K562 (cell line): Measurements from ENCODE around the gene EPHA1.

Source experiments
- ARID2 ChIP-seq: fragments of 450-650 bp; IDR thresholded peaks from 2 replicates; pipeline ENCODE4 v1.6.1; 2017; ENCODE audit warnings: antibody characterized with exemption, mild to moderate bottlenecking
- BRCA1 ChIP-seq, 2 experiments: fragments of 450-650 bp in 1 of 2; sonication (generic) in 1 of 2; formaldehyde crosslinking in 1 of 2; IDR thresholded peaks; 2 replicates each; pipeline versions ENCODE4 v1.5.0 to v1.6.1; 2017 to 2020; ENCODE audit warnings: mild to moderate bottlenecking in 1 of 2, missing genetic modification reagents in 1 of 2
- ZNF274 ChIP-seq: IDR thresholded peaks from 2 replicates; pipeline ENCODE4 v1.6.1; 2011; ENCODE audit warnings: low read depth, mild to moderate bottlenecking, low read length, moderate library complexity, borderline replicate concordance
- TF ChIP-seq, protein P1 (sequence below), 3 experiments: IDR thresholded peaks in 2 of 3; conservative IDR thresholded peaks in 1 of 3; 2 replicates each; pipeline ENCODE4 v1.5.1; 2011 to 2012; ENCODE audit warnings: low read length in 3 of 3, mild to moderate bottlenecking in 3 of 3, control low read depth in 2 of 3, improper control_type of control experiment in 1 of 3, inconsistent platforms in 1 of 3, low read depth in 1 of 3, mixed read lengths in 1 of 3, moderate library complexity in 1 of 3; ENCODE audit not compliant: insufficient read depth in 2 of 3
- TF ChIP-seq, protein P2 (sequence below): fragments of 250-450 bp; sonication (Bioruptor Pico); IDR thresholded peaks from 2 replicates; pipeline ENCODE4 v1.9.0; 2021; ENCODE audit warnings: mild to moderate bottlenecking, inconsistent platforms

DNA sequence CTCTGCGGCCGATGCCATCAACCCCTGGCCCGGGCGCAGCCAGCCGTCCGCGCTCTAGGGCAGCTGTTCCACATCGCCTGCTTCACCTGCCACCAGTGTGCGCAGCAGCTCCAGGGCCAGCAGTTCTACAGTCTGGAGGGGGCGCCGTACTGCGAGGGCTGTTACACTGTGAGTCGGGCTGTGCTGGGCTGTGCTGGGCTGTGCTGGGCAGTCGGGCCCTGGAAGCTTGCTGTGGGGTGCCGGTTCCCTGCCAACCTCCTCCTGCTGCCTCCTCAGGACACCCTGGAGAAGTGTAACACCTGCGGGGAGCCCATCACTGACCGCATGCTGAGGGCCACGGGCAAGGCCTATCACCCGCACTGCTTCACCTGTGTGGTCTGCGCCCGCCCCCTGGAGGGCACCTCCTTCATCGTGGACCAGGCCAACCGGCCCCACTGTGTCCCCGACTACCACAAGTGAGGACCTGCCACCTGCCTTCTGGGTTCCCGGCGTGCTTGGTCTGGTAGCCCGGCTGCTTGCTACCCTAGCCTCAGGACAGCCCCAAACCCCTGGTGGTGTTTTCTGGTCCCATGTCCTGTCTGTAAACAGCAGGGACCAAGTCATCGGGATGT is 20.1 kb downstream of the EPHA1 start:
- no peak for TF ChIP-seq ZNF274
- TF ChIP-seq, protein P1, sequence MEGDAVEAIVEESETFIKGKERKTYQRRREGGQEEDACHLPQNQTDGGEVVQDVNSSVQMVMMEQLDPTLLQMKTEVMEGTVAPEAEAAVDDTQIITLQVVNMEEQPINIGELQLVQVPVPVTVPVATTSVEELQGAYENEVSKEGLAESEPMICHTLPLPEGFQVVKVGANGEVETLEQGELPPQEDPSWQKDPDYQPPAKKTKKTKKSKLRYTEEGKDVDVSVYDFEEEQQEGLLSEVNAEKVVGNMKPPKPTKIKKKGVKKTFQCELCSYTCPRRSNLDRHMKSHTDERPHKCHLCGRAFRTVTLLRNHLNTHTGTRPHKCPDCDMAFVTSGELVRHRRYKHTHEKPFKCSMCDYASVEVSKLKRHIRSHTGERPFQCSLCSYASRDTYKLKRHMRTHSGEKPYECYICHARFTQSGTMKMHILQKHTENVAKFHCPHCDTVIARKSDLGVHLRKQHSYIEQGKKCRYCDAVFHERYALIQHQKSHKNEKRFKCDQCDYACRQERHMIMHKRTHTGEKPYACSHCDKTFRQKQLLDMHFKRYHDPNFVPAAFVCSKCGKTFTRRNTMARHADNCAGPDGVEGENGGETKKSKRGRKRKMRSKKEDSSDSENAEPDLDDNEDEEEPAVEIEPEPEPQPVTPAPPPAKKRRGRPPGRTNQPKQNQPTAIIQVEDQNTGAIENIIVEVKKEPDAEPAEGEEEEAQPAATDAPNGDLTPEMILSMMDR (IDR thresholded peaks at IDR 0.05 in 2 of 3, conservative IDR thresholded peaks at IDR 0.05 in 1 of 3; ENCODE audit: insufficient read depth in 2 of 3, low read depth in 1 of 3, low read length in 3 of 3), result peak in 1 of 3 experiments; percentile 30; a peak in 2 of 6 replicates
- TF ChIP-seq ARID2, result no peak
- no peak for TF ChIP-seq BRCA1 (IDR thresholded peaks at IDR 0.05)
- TF ChIP-seq BRCA1 (CRISPR knock-in tag; IDR thresholded peaks at IDR 0.05), result no peak
- TF ChIP-seq, protein P2, sequence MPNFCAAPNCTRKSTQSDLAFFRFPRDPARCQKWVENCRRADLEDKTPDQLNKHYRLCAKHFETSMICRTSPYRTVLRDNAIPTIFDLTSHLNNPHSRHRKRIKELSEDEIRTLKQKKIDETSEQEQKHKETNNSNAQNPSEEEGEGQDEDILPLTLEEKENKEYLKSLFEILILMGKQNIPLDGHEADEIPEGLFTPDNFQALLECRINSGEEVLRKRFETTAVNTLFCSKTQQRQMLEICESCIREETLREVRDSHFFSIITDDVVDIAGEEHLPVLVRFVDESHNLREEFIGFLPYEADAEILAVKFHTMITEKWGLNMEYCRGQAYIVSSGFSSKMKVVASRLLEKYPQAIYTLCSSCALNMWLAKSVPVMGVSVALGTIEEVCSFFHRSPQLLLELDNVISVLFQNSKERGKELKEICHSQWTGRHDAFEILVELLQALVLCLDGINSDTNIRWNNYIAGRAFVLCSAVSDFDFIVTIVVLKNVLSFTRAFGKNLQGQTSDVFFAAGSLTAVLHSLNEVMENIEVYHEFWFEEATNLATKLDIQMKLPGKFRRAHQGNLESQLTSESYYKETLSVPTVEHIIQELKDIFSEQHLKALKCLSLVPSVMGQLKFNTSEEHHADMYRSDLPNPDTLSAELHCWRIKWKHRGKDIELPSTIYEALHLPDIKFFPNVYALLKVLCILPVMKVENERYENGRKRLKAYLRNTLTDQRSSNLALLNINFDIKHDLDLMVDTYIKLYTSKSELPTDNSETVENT (CRISPR knock-in tag), result no peak
